Fibroblast of villous mesenchyme (primary cell): ENCODE data around the gene SEMA5A. TPM values are rescaled to one million over a fixed set of nuclear protein-coding genes. Genes with fewer than 3 reads are reported as not detected.

Experiments
- DNase-seq: peaks from one replicate; pipeline ENCODE4 v3.0.0-alpha.2; 2010; ENCODE audit warnings: low read depth
- H3K4me3 ChIP-seq: 2 replicates; pipeline ENCODE4 v1.5.1; 2011; ENCODE audit warnings: low read depth, mild to moderate bottlenecking, low read length
- total RNA-seq: library from RNA; depleted of rRNA; stranded (reverse); fragments of >200 nt; gene quantifications from 2 replicates; pipeline ENCODE4 v1.2.3, GENCODE V29; 2012
- TF ChIP-seq, protein P1 (sequence below): IDR thresholded peaks from 2 replicates; pipeline ENCODE4 v1.5.1; 2012; ENCODE audit warnings: low read depth, mild to moderate bottlenecking, low read length; ENCODE audit not compliant: insufficient read depth

Gene SEMA5A
- total RNA-seq, 1 donor: 72.5 TPM

DNA sequence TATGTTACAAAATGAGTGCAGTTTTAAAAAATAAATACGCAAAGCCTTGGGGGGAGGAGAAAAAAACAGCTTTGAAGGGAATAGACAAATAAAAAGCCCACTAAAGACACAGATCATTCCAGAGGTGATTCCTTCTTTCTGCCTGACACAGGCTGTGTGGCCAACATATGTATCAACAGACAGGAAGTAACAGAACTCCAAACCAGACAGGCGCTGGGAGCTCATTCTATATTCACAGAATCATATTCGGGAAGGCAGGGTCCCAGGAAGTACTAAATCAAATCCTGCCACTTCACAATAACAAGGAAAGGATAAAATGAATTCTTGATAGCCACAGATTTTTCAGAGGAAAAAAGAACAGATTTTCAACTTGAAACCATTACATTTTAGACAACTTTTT, 62.1 kb downstream of the SEMA5A start:
- TF ChIP-seq, protein P1, sequence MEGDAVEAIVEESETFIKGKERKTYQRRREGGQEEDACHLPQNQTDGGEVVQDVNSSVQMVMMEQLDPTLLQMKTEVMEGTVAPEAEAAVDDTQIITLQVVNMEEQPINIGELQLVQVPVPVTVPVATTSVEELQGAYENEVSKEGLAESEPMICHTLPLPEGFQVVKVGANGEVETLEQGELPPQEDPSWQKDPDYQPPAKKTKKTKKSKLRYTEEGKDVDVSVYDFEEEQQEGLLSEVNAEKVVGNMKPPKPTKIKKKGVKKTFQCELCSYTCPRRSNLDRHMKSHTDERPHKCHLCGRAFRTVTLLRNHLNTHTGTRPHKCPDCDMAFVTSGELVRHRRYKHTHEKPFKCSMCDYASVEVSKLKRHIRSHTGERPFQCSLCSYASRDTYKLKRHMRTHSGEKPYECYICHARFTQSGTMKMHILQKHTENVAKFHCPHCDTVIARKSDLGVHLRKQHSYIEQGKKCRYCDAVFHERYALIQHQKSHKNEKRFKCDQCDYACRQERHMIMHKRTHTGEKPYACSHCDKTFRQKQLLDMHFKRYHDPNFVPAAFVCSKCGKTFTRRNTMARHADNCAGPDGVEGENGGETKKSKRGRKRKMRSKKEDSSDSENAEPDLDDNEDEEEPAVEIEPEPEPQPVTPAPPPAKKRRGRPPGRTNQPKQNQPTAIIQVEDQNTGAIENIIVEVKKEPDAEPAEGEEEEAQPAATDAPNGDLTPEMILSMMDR: no peak

DNA sequence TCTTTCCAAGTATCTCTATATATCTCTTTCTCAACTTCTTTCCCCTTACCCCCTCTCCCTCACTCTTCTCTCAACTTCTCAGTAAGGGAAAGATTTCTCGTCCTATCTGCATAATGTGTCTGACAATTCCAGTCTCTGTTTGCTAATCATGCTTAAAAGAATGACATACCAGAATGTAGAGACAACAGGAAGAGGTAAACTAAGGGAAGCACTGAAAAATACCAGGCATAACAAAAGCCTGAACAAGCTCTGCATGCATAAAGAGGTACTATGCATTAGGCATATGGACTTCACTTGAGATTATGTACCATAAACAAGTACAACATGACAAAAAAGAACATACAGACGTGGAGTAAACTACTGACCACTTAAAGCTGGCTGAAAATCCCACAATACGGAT, 62.6 kb downstream of the SEMA5A start:
- TF ChIP-seq, protein P1: no peak
- peak; percentile 37 for DNase-seq
- H3K4me3 ChIP-seq: peak overlapping the region; percentile 26

More for the DNA sequence above, 62.1 kb downstream of the SEMA5A start:
- H3K4me3 ChIP-seq: peak overlapping the region; percentile 26
- peak; percentile 80 for DNase-seq

DNA sequence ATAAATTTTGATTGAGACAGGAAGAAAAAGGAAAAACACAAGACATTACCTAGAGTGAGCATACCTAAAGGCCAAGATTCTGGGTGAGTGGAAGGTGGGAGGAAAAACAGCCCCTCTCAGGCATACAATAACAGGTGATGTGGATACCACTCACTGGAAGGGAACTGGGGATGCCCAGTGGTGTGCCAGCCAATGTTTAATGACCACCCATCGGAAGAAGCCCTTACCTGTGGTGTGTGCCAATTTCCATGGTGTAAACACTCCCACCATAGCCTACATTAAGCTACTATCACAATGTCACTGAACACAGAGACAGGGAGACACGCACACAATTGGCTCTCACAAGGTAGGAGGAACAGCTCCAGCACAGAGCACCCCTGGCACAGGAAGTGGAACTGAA, 63.5 kb downstream of the SEMA5A start:
- no peak overlapping the region for H3K4me3 ChIP-seq
- DNase-seq: no peak
- TF ChIP-seq, protein P1: no peak

DNA sequence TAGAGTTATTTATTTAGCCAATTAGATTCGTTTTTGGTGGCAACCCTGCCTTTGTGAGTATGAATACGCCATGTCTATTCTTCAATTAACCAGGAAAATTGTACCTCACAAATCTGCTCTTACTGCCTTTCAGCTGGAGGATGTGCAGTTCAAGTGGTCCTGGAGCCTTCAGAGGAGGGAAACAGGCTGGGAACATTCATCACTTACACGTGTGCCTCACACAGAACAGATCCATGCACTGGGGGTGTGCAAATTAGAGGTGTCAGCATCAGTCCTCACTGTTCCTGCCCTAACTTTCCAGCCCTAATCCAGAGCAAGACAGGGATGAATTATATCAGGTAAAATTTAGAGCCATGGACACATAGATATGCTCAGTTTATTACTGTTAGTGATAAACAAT, 65.4 kb downstream of the SEMA5A start:
- H3K4me3 ChIP-seq: no peak overlapping the region
- DNase-seq: no peak
- TF ChIP-seq, protein P1: no peak

DNA sequence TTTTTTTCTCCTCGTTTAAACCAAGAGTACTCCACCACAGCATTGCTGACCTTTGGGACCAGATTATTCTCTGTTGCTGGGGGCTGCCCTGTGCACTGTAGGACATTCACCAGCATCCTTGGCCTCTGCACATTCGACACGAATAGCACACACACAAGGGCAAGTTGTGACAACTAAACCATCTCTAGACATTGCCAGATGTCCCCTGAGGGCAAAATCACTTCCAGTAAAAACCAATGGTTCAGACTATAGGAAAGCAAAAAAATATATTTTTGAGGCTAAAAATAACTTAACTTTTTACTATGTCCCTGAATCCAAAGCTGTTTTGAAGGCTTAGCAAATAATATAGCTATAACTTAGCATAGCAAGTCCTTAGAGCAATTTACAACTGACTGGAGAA, 65.9 kb downstream of the SEMA5A start:
- TF ChIP-seq, protein P1: no peak
- H3K4me3 ChIP-seq: no peak overlapping the region
- no peak for DNase-seq

DNA sequence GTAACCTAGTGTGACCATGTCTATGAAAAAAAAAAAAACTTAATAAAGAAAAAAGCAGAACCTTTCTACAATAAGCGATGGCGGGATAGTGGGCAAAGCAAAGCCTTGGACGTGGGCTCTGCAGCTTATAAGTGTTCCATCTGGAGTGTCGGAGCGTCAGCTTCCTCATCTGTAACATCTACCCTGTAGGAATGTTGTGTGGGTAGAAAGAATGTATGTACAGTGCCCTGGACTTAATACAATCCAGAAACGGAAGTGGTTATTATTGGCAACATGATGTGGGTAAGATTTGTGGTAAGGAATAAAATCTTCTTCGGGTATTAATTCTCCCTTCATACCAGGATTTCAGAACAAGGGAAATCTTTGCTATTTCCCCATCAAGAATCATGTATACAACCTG, 66.5 kb downstream of the SEMA5A start:
- peak; percentile 56 for DNase-seq
- H3K4me3 ChIP-seq: no peak overlapping the region
- TF ChIP-seq, protein P1: no peak

DNA sequence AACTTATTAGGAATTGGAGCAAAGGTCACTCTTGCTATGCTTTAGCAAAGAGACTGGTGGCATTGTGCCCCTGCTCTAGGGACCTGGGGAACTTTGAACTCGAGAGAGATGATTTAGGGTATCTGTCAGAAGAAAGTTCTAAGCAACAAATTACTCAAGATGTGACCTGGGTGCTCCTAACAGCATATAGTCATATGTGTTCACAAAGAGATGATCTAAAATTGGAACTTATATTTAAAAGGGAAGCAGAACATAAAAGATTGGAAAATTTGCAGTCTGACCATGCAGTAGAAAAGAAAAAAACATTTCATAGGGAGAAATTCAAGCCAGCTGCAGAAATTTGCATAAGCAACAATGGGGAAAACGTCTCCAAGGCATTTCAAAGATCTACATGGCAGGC, 68.3 kb downstream of the SEMA5A start:
- H3K4me3 ChIP-seq: no peak overlapping the region
- TF ChIP-seq, protein P1: no peak
- DNase-seq: no peak
